Astrocyte (in vitro differentiated cells and primary cell): ENCODE results near the gene CCDC85A.

Experiments
- EZH2 ChIP-seq: IDR thresholded peaks from 2 replicates; pipeline ENCODE4 v1.6.1; 2012; ENCODE audit warnings: mild to moderate bottlenecking, low read length, inconsistent platforms; ENCODE audit not compliant: insufficient read depth
- TF ChIP-seq, protein P1 (sequence below): IDR thresholded peaks from 2 replicates; pipeline ENCODE4 v1.5.1; 2011; ENCODE audit warnings: low read depth, mild to moderate bottlenecking, inconsistent platforms, low read length, moderate library complexity; ENCODE audit not compliant: insufficient read depth

DNA sequence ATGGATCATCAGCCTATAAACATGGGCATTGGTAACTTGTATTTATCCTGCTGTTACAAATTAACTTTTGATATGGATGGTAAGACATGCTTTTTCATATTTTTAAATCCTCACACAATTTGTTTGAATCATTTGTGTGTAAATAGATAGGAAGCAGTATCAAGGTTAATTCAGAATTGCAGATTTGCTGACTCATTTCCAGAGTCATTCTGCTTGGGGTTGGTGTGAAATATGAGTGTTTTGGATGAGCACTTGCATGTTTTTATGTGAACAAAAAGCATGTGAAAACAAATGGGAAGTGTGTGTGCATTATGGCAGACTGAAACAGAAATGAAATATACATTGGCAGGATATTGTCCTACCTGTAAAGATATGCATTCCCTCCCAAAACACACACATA, 11.8 kb downstream of the CCDC85A start:
- TF ChIP-seq, protein P1, sequence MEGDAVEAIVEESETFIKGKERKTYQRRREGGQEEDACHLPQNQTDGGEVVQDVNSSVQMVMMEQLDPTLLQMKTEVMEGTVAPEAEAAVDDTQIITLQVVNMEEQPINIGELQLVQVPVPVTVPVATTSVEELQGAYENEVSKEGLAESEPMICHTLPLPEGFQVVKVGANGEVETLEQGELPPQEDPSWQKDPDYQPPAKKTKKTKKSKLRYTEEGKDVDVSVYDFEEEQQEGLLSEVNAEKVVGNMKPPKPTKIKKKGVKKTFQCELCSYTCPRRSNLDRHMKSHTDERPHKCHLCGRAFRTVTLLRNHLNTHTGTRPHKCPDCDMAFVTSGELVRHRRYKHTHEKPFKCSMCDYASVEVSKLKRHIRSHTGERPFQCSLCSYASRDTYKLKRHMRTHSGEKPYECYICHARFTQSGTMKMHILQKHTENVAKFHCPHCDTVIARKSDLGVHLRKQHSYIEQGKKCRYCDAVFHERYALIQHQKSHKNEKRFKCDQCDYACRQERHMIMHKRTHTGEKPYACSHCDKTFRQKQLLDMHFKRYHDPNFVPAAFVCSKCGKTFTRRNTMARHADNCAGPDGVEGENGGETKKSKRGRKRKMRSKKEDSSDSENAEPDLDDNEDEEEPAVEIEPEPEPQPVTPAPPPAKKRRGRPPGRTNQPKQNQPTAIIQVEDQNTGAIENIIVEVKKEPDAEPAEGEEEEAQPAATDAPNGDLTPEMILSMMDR, result no peak
- no peak for TF ChIP-seq EZH2
